Measurements from ENCODE around the gene CALML6. TPM values are rescaled to one million over a fixed set of nuclear protein-coding genes. Genes with fewer than 3 reads are reported as not detected.

Gene CALML6
- total RNA-seq, 2 experiments from 2014 or later: 0.41 to 0.86 TPM

DNA sequence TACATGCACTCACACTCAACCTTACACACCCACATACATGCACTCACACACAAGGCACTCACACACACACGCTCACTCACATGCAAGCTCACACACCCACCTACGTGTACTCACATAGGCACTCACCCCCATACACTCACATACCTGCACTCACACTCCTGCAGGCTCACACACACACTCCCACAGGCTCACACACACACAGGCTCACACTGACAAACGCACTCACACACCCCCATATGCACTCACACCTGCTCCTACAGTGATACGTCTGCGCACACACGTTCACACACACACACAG lies 23.2 kb downstream of the CALML6 start:
- CTCF ChIA-PET: no interaction called here
- no peaks in the 10 kb centered on the region for H3K27me3 Mint-ChIP-seq (ENCODE audit: low read depth)
- no peaks in the 10 kb centered on the region for H3K4me1 Mint-ChIP-seq (ENCODE audit: low read depth)
- intact Hi-C loops (cut with micrococcal nuclease): no loop called here
- H3K27ac Mint-ChIP-seq: no peak overlapping the region
- no peaks in the 10 kb centered on the region for H3K36me3 Mint-ChIP-seq (ENCODE audit: low read depth)
- no peak for DNase-seq
- H3K4me3 Mint-ChIP-seq: no peak overlapping the region
- peaks cover 16% of the 10 kb centered on the region for H3K9me3 Mint-ChIP-seq

DNA sequence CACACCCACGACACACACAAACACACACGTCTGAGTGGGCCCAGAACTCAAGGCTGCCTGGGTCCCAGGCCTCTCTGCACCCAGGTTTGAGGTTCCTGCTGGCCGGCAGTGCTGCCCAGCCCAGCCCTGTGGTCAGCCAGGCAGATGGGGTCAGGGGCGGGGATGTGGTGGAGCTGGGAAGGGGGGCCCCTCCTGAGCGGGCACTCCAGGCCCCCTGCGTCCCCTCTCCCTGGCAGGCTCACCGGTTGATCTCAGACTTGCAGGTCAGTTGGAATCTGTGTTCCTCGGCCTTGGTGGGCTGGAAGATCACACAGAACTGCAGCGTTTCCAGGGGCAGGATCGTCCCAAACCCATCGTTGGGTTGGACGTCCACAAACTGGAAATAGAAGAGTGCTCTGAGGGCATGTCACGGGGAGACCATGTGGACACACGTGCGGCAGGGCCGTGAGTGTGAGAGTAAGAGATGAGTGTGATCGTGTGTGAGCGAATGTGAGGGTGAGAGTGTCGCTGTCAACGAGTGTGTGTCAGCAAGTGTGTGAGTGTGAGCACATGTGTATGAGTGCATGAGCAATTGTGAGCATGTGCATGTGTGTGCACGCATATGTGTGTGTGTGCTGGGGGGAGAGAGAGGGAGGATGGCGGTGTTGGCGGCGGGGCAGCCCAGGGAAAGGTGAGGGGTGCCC lies 23.7 kb downstream of the CALML6 start:
- Mint-ChIP-seq H3K4me3 (no peak overlapping the region), H3K27ac (no peak overlapping the region), H3K36me3 (ENCODE audit: low read depth) (no peaks in the 10 kb centered on the region), H3K9me3 (peaks cover 16% of the 10 kb centered on the region), H3K4me1 (ENCODE audit: low read depth) (peaks cover under 1% of the 10 kb centered on the region), H3K27me3 (ENCODE audit: low read depth) (no peaks in the 10 kb centered on the region)
- CTCF ChIA-PET: no interaction called here
- DNase-seq: no peak
- intact Hi-C loops (cut with micrococcal nuclease): no loop called here

DNA sequence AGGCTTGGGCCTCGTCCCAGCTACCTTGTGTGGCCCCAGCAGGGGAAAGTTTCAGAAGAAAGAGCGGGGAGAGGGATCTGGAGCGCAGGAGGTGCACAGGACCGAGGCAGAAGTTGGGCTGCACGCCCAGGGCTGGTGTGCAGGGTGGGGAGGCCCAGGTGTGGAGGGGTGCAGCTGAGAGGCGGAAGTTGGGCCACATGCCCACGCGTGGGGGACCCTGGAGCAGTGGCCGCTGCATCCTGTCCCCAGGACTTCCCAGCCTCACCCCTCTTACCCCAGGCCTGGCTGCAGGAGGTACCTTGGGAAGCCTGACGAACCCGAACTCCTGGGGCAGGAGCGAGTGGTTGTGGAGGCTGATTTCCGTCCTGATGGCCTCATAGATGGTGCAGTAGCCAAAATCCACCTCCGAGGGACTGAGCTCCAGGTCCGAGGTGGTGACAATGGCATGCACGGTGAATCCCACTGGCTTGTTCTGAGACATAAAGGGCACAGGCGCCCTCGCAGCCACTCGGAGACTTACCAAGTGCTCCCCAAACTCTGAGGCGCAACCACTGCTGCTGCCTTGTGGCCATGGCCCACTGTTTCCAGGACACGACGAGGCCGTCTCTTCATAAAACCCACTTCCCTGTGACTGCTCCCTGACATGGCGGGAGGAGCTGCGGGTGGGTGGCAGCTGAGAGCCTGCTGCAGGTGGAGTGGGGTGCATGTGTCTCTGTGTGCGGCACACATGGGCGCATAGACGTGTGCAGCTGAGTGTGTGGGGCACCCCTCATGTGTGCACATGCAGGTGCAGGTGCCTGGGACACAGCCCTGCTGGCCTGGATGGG lies 24.4 kb downstream of the CALML6 start:
- no peaks in the 10 kb centered on the region for H3K27me3 Mint-ChIP-seq (ENCODE audit: low read depth)
- no peak overlapping the region for H3K4me3 Mint-ChIP-seq
- no peaks in the 10 kb centered on the region for H3K36me3 Mint-ChIP-seq (ENCODE audit: low read depth)
- peaks cover 10% of the 10 kb centered on the region for H3K9me3 Mint-ChIP-seq
- H3K4me1 Mint-ChIP-seq (ENCODE audit: low read depth): peaks cover 3% of the 10 kb centered on the region
- CTCF ChIA-PET: no interaction called here
- intact Hi-C loops (cut with micrococcal nuclease): no loop called here
- DNase-seq: no peak
- H3K27ac Mint-ChIP-seq: no peak overlapping the region

DNA sequence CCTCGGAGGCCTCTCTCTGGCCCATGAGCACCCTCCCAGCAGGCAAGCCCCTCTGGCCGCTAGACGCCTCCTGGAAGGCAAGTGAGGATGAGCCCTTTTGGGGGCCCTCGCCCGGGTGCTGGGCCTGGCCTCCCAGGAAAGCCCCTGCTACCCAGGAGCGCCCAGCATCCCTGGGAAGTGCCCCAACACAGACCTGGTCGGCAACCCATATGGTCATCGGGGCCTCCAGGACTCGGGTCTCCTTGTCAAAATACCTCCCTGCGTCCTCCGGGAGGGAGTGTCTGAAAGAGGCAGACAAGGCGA lies 25.0 kb downstream of the CALML6 start:
- intact Hi-C loops (cut with micrococcal nuclease): no loop called here
- CTCF ChIA-PET: no interaction called here
- H3K4me3 Mint-ChIP-seq: no peak overlapping the region
- H3K9me3 Mint-ChIP-seq: peaks cover 4% of the 10 kb centered on the region
- H3K27ac Mint-ChIP-seq: no peak overlapping the region
- peaks cover 3% of the 10 kb centered on the region for H3K4me1 Mint-ChIP-seq (ENCODE audit: low read depth)
- H3K36me3 Mint-ChIP-seq (ENCODE audit: low read depth): no peaks in the 10 kb centered on the region
- DNase-seq: no peak
- no peaks in the 10 kb centered on the region for H3K27me3 Mint-ChIP-seq (ENCODE audit: low read depth)

DNA sequence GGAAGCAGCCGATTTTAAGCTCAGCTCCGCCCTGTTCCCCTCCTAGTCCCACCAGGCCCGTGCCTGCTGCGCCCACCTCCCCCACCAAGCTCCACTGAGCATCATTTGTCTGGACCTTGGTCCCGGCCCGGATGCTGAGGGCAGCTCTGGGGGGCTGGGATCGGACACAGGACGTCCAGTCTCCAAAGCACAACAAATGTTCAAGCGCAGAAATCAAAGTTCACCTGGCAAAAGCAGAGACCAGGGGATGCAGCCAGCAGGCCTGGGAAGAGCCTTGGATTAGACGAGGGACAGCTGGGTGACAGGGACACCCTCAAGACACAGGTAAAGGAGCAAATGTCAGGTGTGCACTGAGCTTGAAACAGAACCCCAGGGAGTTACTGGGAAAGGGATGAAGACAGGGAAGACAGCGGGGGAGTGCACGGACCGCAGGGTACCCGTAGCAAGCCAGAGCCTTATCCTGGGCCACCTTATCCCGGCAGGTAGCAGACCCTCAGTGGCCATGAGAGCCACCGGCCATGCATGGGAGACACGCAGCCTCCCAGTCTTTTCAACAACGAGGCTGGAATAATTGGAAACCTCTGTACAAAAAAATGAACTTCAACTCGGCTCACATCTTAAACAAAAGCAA lies 26.3 kb downstream of the CALML6 start:
- CTCF ChIA-PET: interaction anchor here (0.6 to 1.5 kb wide), 2 partner anchors 10 to 104 kb away, joined by 3 to 8 read pairs; no protein-coding TSS in a partner anchor
- no peaks in the 10 kb centered on the region for H3K9me3 Mint-ChIP-seq
- no peaks in the 10 kb centered on the region for H3K27me3 Mint-ChIP-seq (ENCODE audit: low read depth)
- no peak overlapping the region for H3K27ac Mint-ChIP-seq
- H3K36me3 Mint-ChIP-seq (ENCODE audit: low read depth): no peaks in the 10 kb centered on the region
- DNase-seq: no peak
- no peak overlapping the region for H3K4me3 Mint-ChIP-seq
- H3K4me1 Mint-ChIP-seq (ENCODE audit: low read depth): peaks cover 3% of the 10 kb centered on the region
- intact Hi-C loops (cut with micrococcal nuclease): no loop called here

DNA sequence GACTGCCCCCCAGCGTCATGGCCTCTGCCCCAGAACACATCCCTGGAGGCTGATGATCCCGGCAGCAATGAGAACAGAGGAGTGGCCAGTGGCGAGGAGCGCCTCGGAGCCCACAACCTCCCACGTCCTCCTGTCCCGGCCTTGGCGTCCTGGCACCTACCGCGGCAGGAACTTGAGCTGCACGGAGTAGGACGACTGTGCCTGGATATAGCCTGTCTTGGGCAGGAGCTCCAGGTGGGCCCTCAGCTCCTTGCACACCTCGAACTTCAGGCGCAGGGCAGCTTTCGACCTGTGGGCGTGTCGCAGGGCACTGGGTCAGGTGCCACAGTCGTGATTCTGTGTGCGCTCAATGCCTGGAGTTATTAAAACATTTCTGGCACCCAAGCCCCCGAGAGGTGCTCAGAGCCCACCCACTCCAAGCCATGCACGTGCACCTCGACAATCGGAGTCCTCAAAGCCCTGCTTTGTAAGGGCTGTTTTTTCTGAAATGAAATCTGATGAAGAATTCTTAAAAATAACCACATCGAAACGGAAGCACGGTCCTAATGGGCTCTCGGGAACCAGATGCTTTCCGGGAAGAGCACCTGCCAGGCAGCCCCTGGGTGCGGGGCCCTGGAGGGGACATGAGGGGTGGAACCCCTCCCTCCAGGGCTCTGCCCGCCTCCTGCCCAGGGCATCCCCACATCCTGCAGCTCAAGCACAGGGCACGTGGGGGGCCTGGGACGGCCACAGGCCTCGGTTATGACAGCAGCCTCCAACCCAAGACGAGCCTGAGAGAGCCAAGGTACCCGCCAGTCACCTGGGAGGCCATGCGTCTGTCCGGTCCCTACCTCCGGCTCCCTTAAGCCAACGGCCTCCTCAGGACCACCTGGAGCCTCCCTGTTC lies 27.1 kb downstream of the CALML6 start:
- Mint-ChIP-seq H3K27me3 (ENCODE audit: low read depth) (no peaks in the 10 kb centered on the region), H3K27ac (no peak overlapping the region), H3K4me1 (ENCODE audit: low read depth) (peaks cover 3% of the 10 kb centered on the region), H3K4me3 (no peak overlapping the region), H3K9me3 (no peaks in the 10 kb centered on the region), H3K36me3 (ENCODE audit: low read depth) (no peaks in the 10 kb centered on the region)
- CTCF ChIA-PET: interaction anchor here (0.6 to 1.5 kb wide), 2 partner anchors 11 to 103 kb away, joined by 3 to 8 read pairs; no protein-coding TSS in a partner anchor
- intact Hi-C loops (cut with micrococcal nuclease): no loop called here
- DNase-seq: no peak

DNA sequence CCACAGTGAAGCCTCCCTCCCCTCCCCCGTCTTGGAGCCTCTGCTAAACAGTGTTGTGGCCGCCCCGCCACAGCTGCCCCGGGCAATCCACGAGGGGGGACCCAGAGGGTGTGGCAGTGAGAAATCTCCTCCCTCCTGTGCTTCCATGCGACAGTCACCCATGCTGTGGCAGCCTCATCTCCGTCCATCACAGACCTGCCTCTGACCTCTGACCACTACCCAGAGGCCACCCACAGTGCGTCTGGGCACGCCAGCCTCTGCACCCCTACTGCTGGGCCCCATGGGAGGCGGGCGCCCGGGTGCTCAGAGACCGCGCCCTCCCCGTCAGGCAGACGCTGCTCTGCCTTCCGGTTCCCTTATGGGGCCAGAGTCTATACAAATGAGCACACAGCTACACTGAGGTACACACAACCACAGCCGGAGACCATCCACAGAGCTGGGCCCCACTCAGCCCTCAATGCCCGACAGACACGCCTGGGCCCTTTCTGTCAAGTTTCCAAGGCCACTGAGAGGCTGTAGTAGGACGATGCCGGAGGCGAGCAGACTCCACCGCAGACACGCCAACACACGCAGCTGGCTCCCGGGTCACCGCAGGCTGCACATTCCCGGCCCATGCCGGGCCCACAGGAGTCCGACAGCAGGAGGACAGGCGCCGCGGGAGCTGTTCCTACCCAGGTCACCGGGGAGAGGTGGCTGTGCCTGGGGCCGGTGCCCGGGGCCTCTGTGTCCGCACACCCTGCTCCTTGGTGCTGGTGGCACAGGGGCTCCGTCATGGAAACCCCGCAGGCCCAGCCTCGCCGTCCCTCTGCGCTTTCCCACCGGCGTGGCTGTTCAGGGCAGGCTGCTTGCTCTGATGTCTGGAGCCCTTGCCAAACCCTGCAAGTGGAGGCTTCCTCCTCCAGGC lies 27.9 kb downstream of the CALML6 start:
- Mint-ChIP-seq H3K27ac (no peak overlapping the region), H3K27me3 (ENCODE audit: low read depth) (no peaks in the 10 kb centered on the region), H3K9me3 (no peaks in the 10 kb centered on the region), H3K4me3 (no peak overlapping the region), H3K4me1 (ENCODE audit: low read depth) (peaks cover 3% of the 10 kb centered on the region), H3K36me3 (ENCODE audit: low read depth) (no peaks in the 10 kb centered on the region)
- CTCF ChIA-PET: interaction anchor here (0.5 to 1.6 kb wide), 3 partner anchors 12 to 18 kb away, joined by 3 to 4 read pairs (median 4); no protein-coding TSS in a partner anchor
- no peak for DNase-seq
- intact Hi-C loops (cut with micrococcal nuclease): no loop called here

DNA sequence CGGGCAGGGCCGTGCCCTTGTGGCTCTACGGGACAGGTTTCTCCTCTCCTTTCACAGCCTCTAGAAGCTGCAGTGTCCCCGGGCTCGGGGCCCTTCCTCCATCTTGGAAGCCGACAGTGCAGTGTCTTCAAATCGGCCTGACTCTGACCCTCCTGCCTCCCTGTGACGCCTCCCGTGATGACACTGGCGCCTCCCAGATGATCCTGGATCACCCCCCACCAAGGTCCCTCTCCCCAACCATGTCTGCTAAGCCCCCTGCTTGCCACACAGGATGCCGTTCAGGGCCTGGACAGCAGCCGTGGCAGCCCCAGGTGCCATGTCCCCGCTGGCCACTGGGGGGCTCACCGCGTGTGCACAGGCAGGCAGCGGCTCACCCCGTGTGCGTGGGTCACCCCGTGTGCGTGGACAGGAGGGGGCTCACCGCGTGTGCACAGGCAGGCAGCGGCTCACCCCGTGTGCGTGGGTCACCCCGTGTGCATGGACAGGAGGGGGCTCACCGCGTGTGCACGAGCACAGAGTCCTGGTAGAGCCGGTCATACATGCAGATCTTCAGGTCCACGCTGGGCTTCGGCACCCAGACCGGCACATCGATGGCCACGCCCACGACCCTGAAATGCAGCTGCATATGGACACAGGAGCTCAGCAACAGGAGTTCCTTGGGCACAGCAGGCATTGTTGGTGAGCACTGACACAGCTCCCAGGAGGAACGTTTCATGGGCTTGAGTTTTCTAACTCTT lies 28.9 kb downstream of the CALML6 start:
- Mint-ChIP-seq H3K4me3 (no peak overlapping the region), H3K27me3 (ENCODE audit: low read depth) (no peaks in the 10 kb centered on the region), H3K4me1 (ENCODE audit: low read depth) (peaks cover 3% of the 10 kb centered on the region), H3K36me3 (ENCODE audit: low read depth) (no peaks in the 10 kb centered on the region), H3K27ac (no peak overlapping the region), H3K9me3 (no peaks in the 10 kb centered on the region)
- CTCF ChIA-PET: interaction anchor here (0.6 to 2.1 kb wide), 8 partner anchors 12 to 230 kb away, joined by 3 to 9 read pairs (median 4); no protein-coding TSS in a partner anchor
- intact Hi-C loops (cut with micrococcal nuclease): loop anchor here (1.0 kb wide), 1 partner anchor 102 kb away; no protein-coding TSS in a partner anchor
- DNase-seq: peak; percentile 57

DNA sequence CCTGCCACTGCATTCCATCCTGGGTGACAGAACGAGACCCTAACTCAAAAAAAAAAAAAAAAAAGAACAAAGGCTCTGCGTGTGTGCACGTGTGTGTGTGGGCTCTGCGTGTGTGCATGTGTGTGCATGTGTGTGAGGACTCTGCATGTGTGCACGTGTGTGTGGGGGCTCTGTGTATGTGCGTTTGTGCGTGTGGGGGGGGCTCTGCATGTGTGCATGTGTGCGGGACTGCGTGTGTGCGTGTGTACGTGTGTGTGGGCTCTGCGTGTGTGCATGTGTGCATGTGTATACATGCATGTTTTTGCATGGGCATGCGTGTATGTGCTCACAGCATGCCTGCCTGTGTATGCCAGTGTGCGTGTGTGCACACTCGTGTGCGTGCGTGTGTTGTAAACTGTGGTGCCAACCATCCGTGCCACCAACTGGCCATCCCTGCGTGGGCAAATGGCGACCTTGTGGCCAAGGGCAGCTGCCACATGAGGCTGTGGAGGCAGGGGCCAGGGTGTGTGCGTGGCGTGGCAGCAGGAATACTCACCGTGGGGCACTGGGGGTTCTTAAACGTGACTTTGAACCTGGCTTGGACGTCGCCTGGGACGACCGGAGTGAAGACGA lies 30.8 kb downstream of the CALML6 start:
- Mint-ChIP-seq H3K36me3 (ENCODE audit: low read depth) (no peaks in the 10 kb centered on the region), H3K9me3 (peaks cover 3% of the 10 kb centered on the region), H3K27ac (no peak overlapping the region), H3K4me1 (ENCODE audit: low read depth) (peaks cover 3% of the 10 kb centered on the region), H3K4me3 (no peak overlapping the region), H3K27me3 (ENCODE audit: low read depth) (no peaks in the 10 kb centered on the region)
- CTCF ChIA-PET: interaction anchor here (0.7 to 2.1 kb wide), 2 partner anchors 30 to 101 kb away, joined by 4 to 8 read pairs; no protein-coding TSS in a partner anchor
- intact Hi-C loops (cut with micrococcal nuclease): no loop called here
- DNase-seq: no peak

DNA sequence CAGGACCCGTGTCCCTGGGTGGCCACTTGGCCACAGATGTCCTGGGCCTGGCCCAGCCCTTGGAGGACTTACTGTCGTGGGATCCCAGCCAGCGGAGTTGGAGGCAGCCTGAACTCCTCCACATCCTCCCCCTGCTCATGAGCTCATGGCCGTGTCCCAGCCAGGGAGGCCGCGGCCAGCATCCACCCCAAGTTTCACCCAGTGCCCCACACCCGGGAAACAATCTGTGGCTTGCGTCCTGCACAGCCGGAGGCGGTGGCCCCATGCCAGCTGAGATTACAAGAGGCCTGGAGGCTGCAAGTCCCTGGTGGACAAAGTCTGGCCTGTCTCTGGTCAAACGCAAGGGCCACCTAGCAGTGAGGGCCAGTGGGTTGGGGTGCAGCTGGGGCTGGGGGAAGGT lies 31.5 kb downstream of the CALML6 start:
- H3K27me3 Mint-ChIP-seq (ENCODE audit: low read depth): no peaks in the 10 kb centered on the region
- peaks cover 10% of the 10 kb centered on the region for H3K9me3 Mint-ChIP-seq
- no peak overlapping the region for H3K4me3 Mint-ChIP-seq
- no peak overlapping the region for H3K27ac Mint-ChIP-seq
- no peak for DNase-seq
- intact Hi-C loops (cut with micrococcal nuclease): no loop called here
- H3K4me1 Mint-ChIP-seq (ENCODE audit: low read depth): peaks cover 3% of the 10 kb centered on the region
- H3K36me3 Mint-ChIP-seq (ENCODE audit: low read depth): peaks cover 1% of the 10 kb centered on the region
- CTCF ChIA-PET: interaction anchor here (0.8 kb wide), 1 partner anchor 98 kb away, joined by 6 read pairs; no protein-coding TSS in a partner anchor
